UCSD-AML1 (cell line): Measurements from ENCODE around the gene LONP2.
"Not testable (repeated sequence)": the region's sequence is repeated elsewhere in the genome, so short reads cannot be mapped to it uniquely, and the experiment has no call there.

Experiments used
- DNase-seq: peaks from one replicate; lab custom pipeline; 2025; ENCODE audit not compliant: unreplicated experiment; lab: John Stamatoyannopoulos, UW

The LONP2 gene

DNA sequence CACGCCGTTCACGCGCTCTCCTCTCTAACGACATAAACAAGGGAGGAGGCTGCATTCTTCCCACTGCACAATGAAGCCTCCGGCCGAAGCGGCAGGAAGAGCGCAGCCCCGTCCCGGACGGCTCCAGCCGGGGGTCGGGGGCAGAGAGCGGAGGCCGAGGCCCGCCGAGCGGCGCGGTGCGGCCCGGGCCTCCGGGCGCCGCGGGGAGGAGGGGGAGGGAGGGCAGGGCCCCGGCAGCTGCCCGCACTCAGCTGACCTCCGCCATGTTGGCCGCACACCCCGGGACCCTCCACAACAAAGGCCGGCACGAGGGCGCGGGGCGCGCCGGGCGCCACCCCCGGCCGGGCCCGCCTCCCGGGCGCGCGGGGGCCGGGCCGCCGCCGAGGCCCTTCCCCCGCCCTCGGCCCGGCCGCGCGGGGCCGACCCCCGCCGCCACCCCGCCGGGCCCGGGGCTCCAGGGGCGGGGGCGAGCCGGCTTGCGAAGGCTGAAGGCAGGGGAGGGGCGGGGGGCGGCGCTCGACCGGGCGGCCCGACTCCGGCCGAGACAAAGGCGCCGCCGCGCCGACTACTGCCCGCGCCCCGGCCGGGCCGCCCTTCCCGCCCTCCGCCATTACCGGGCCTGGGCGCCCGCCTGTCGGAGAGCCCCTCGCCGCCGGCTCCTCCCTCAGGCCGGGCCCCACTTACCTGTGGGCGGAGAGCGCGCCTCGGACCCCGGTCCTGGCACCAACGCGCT lies 140.6 kb downstream of the LONP2 start:
- peak; percentile 78 for DNase-seq

GRCh38 chr16:48385253-48386150 lies 141.4 kb downstream of the LONP2 start, which contains the start of gene SIAH1:
SIAH1 (minus strand) TSS chr16:48385413; CDS start chr16:48362428, 22,985 bp downstream.
- peak; percentile 89 for DNase-seq

DNA sequence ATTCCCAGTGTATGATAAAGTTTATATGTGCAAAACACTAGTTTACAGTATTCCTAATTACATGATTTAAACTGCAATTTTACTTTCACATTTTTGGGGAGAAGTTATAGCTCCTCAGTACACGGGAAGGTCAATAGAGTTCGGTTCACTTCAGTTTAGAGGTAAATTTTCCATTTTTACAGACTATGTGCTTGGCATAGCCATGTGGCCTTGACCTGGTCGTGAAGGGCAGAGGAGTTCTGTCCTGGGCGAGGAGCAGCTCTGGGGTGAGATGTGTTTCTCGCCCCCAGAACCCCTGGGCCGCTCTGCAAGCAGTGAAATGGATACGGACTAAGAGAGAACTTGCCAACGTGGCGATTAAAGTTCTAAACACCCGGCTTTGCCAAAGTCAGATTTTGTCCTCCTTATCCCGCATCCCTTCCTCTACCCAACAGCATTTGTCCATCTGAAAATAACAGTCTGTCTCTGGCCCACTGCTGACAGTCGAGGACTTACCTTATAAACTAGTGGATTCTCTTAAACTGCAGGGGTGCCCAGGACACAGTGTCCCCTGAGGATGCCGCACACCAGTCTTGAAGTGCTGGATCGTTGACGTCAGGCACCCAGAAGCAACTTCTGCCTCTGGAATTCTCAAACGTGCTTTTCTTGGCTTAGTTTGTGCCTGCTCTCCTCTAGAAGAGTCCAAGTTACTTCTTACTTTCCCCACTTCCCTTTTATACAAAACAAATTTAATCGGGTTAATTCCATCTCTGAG lies 142.6 kb downstream of the LONP2 start:
- DNase-seq: no peak

GRCh38 chr16:48392407-48392806 lies 148.3 kb downstream of the LONP2 start:
- DNase-seq: no peak

GRCh38 chr16:48393485-48394354 lies 149.6 kb downstream of the LONP2 start:
- no peak for DNase-seq

GRCh38 chr16:48394355-48394703 lies 150.2 kb downstream of the LONP2 start:
- no peak for DNase-seq

DNA sequence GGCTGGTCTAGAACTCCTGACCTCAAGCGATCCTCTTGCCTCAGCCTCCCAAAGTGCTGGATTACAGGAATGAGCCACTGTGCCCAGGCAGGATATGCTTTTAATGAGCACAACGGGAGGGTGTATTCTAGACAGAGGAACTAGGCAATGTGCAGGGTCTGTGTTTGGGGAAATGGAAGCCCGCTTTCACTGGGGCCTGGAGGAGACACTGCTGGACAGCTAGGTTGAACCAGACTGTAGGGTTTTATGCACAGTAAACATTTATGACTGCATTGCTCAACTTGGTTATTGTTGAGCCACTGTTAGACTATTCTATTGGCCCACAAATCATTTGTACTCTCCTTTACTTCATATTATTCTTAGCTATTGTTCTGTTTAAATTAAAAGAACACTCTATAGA lies 151.3 kb downstream of the LONP2 start:
- DNase-seq: no peak

- not testable (repeated sequence) for DNase-seq
Observed at GRCh38 chr16:48402547-48402946, 158.4 kb downstream of the LONP2 start.

DNA sequence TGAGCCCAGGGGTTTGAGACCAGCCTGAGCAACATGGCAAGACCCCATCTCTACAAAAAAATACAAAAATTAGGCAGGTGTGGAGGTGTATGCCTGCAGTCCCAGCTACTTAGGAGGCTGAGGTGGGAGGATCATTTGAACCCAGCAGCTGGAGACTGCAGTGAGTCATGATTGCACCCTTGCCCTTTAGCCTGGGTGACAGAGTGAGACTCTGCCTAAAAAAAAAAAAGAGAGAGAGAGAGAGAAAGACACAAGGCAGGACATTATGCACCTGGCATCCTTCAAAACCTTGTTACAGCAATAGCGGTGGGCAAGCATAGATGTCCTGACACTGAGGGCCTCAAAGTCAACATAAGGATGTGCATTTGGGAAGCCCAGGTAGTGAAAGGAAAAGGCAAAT lies 161.1 kb downstream of the LONP2 start:
- no peak for DNase-seq

GRCh38 chr16:48405907-48406306 lies 161.8 kb downstream of the LONP2 start:
- DNase-seq: no peak
